K562 (cell line): ENCODE data around the gene GRIK3. TPM values are rescaled to one million over a fixed set of nuclear protein-coding genes. Genes with fewer than 3 reads are reported as not detected.

Experiments
- ATAC-seq: fragments of 200-7000 bp; cut with Tn5 transposase; 3 replicates; pipeline ENCODE4 v1.9.1; 2020; ENCODE audit warnings: moderate library complexity
- BruUV-seq: library from RNA; stranded (reverse); fragments of 400-500 nt; replicated peaks from 2 replicates; lab custom pipeline; 2021; lab: Mats Ljungman, UMichigan
- CTCF ChIA-PET: fragments of 300-600 bp; formaldehyde crosslinking; extraction: SDS; loops from one replicate; lab custom pipeline; 2021; ENCODE audit warnings: low intra/inter-chr PET ratio; lab: Yijun Ruan, JAX
- POLR2A ChIA-PET: fragments of 300-600, 350-650 bp; sonication (Branson Sonifier 250); formaldehyde crosslinking; extraction: SDS; loops from one replicate; lab custom pipeline; 2021; ENCODE audit warnings: antibody characterized with exemption, inconsistent platforms; lab: Yijun Ruan, JAX
- DNase-seq, 4 experiments: peaks; one replicate each; pipeline versions ENCODE4 v3.0.0 to v3.0.0-alpha.2; 2011 to 2018; ENCODE audit warnings: low spot score in 3 of 4, mixed read lengths in 3 of 4; ENCODE audit errors: extremely low read depth in 1 of 4
- FAIRE-seq: peaks from 2 replicates; lab custom pipeline; 2011; peaks lifted over from hg19 to GRCh38; lab: Jason Lieb, UNC
- H2AFZ ChIP-seq: 2 replicates; pipeline ENCODE4 v1.6.0; 2011; ENCODE audit warnings: low read depth, low read length, control low read depth, inconsistent platforms
- H3K27ac ChIP-seq: fragments of 200-600 bp; 3 replicates; pipeline ENCODE4 v1.8.0; 2011; ENCODE audit warnings: low read depth, mild to moderate bottlenecking, control low read depth, inconsistent platforms, low read length, moderate library complexity, mixed read lengths; ENCODE audit errors: extremely low read depth
- H3K27me3 ChIP-seq, 2 experiments: fragments of 300-600 bp in 1 of 2; 2 replicates in 1 of 2; 3 replicates in 1 of 2; pipeline versions ENCODE4 v1.6.0 to v1.8.0; 2011; ENCODE audit warnings: inconsistent platforms in 2 of 2, low read length in 2 of 2, mild to moderate bottlenecking in 1 of 2, mixed read lengths in 1 of 2, moderate library complexity in 1 of 2; ENCODE audit not compliant: control insufficient read depth in 2 of 2, insufficient read depth in 2 of 2
- H3K36me3 ChIP-seq: fragments of 300-600 bp; 3 replicates; pipeline ENCODE4 v1.8.0; 2011; ENCODE audit warnings: mild to moderate bottlenecking, low read length, inconsistent platforms; ENCODE audit not compliant: control insufficient read depth, insufficient read depth
- H3K4me1 ChIP-seq, 2 experiments: fragments of 200-600 bp in 1 of 2; replicated peaks in 1 of 2; 2 replicates in 1 of 2; 3 replicates in 1 of 2; pipeline versions ENCODE4 v1.5.1 to v1.8.0; 2011; ENCODE audit warnings: inconsistent platforms in 2 of 2, low read length in 2 of 2, mild to moderate bottlenecking in 1 of 2, mixed read lengths in 1 of 2, moderate library complexity in 1 of 2; ENCODE audit not compliant: control insufficient read depth in 2 of 2, insufficient read depth in 2 of 2
- H3K4me2 ChIP-seq: 2 replicates; pipeline ENCODE4 v1.6.1; 2011; ENCODE audit warnings: low read length, control low read depth, inconsistent platforms, mixed read lengths; ENCODE audit not compliant: insufficient read depth
- H3K4me3 ChIP-seq: fragments of 200-600 bp; sonication (generic), shearing (Covaris generic); 2 replicates; pipeline ENCODE4 v1.5.1; 2016; ENCODE audit warnings: control low read depth, inconsistent platforms
- H3K79me2 ChIP-seq: fragments of 200-600 bp; 3 replicates; pipeline ENCODE4 v1.8.0; 2011; ENCODE audit warnings: low read length, inconsistent platforms; ENCODE audit not compliant: control insufficient read depth, insufficient read depth
- H3K9ac ChIP-seq, 2 experiments: 2 replicates each; pipeline versions ENCODE4 v1.6.0 to v1.6.1; 2011; ENCODE audit warnings: low read depth in 2 of 2, low read length in 2 of 2, control low read depth in 1 of 2, inconsistent platforms in 1 of 2, mild to moderate bottlenecking in 1 of 2, mixed read lengths in 1 of 2; ENCODE audit not compliant: insufficient read depth in 1 of 2
- H3K9me1 ChIP-seq: one replicate; pipeline ENCODE4 v1.6.0; 2011; ENCODE audit warnings: inconsistent platforms, mild to moderate bottlenecking, low read length, moderate library complexity; ENCODE audit not compliant: control insufficient read depth, insufficient read depth
- H3K9me3 ChIP-seq: replicated peaks from 2 replicates; pipeline ENCODE4 v1.5.1; 2011; ENCODE audit warnings: low read depth, low read length, inconsistent platforms; ENCODE audit not compliant: control insufficient read depth, insufficient read depth
- H4K20me1 ChIP-seq: replicated peaks from 2 replicates; pipeline ENCODE4 v1.6.1; 2011; ENCODE audit warnings: low read length, inconsistent platforms, mixed read lengths; ENCODE audit not compliant: control insufficient read depth, insufficient read depth
- FOSL1 ChIP-seq: fragments of 200-800 bp; sonication (Bioruptor generic); conservative IDR thresholded peaks from 2 replicates; pipeline ENCODE4 v1.6.1; 2016; ENCODE audit warnings: missing genetic modification characterization, missing compliant biosample characterization
- GMEB1 ChIP-seq: fragments of 250-450 bp; sonication (Bioruptor Pico); IDR thresholded peaks from 2 replicates; pipeline ENCODE4 v1.4.0; 2020; ENCODE audit warnings: mild to moderate bottlenecking
- MAFF ChIP-seq: IDR thresholded peaks from 2 replicates; pipeline ENCODE4 v1.6.1; 2012; ENCODE audit warnings: low read length, improper control_type of control experiment
- USF2 ChIP-seq: sonication (generic); formaldehyde crosslinking; IDR thresholded peaks from 2 replicates; pipeline ENCODE4 v1.5.0; 2020; ENCODE audit warnings: missing genetic modification reagents
- YBX1 ChIP-seq: fragments of 450-650 bp; IDR thresholded peaks from 2 replicates; pipeline ENCODE4 v1.7.1; 2016; ENCODE audit warnings: mild to moderate bottlenecking
- ZNF766 ChIP-seq: fragments of 200-800 bp; sonication (Bioruptor generic); conservative IDR thresholded peaks from 2 replicates; pipeline ENCODE4 v1.6.1; 2016; ENCODE audit warnings: missing genetic modification characterization, missing compliant biosample characterization
- WGBS: fragments of 100-300 bp; shearing (Covaris generic); methylation state at CpG from one replicate; pipeline ENCODE4 v1.1.6; 2016; ENCODE audit warnings: low coverage, mixed read lengths; ENCODE audit not compliant: insufficient coverage; ENCODE audit errors: missing lambda C conversion rate; 5-methylcytosine and 5-hydroxymethylcytosine counted together
- in situ Hi-C: fragments of 300-500 bp; cut with MboI; formaldehyde crosslinking; loops from 4 replicates; pipeline ENCODE4 v1.15.0; 2018; ENCODE audit warnings: inconsistent platforms, mixed read lengths
- intact Hi-C: fragments of 100-400 bp; cut with micrococcal nuclease; formaldehyde crosslinking; loops from 2 replicates; pipeline ENCODE4 v1.14.2; 2022
- polyA plus RNA-seq, 8 experiments: library from polyadenylated mRNA; depleted of rRNA in 4 of 8; stranded (reverse) in 5 of 8; unstranded in 3 of 8; fragments of >200 nt; fragmentation: Nextera tagmentation in 2 of 8; fragmentation: Illumina TruSeq in 1 of 8; extraction: Ambion mirVana in 2 of 8; extraction: Trizol in 1 of 8; gene quantifications; 2 replicates each; pipeline versions ENCODE4 v1.2.1 to v1.2.3, GENCODE V29; 2011 to 2014; ENCODE audit warnings: inconsistent platforms in 1 of 8, missing spikeins in 1 of 8
- total RNA-seq, 7 experiments: library from RNA; depleted of rRNA in 6 of 7; stranded (reverse); fragments of >200 nt in 6 of 7; fragmentation: Illumina TruSeq in 2 of 7; extraction: Trizol in 2 of 7; gene quantifications; 2 replicates each; pipeline versions ENCODE4 v1.2.1 to v1.2.3, GENCODE V29; 2011 to 2021; ENCODE audit warnings: low replicate concordance in 1 of 7

GRIK3 gene
- total and polyA plus RNA-seq, 9 of the 15 experiments (the other 6 are each of a cell fraction or from before 2014, with no cell fraction given), result not detected

GRCh38 chr1:36913484-36914060, 120.7 kb downstream of the GRIK3 start:
- 0% methylated on average over 4 of the region's 4 CpGs for WGBS
- no peaks in the 10 kb centered on the region for H3K9me1 ChIP-seq
- peak in 1 of 4 experiments; percentile 30 for DNase-seq
- H3K4me1 ChIP-seq, result no peaks in the 10 kb centered on the region
- intact Hi-C loops, result no loop called here
- no peak overlapping the region for H3K4me3 ChIP-seq
- TF ChIP-seq ZNF766 (CRISPR knock-in tag) (no peak), MAFF (no peak), GMEB1 (CRISPR knock-in tag) (no peak), FOSL1 (tag) (no peak), USF2 (no peak), YBX1 (no peak)
- TF ChIP-seq, all 486 proteins: peak for 0
- H3K79me2 ChIP-seq, result no peaks in the 10 kb centered on the region
- no peak for FAIRE-seq
- no peak overlapping the region for H3K4me2 ChIP-seq
- CTCF ChIA-PET, result no interaction called here
- in situ Hi-C loops, result no loop called here
- no peak overlapping the region for H2AFZ ChIP-seq
- no peak overlapping the region for H3K9ac ChIP-seq
- no TSS peak for BruUV-seq
- H3K36me3 ChIP-seq, result no peaks in the 10 kb centered on the region
- 0 out of 3 replicates have a peak, but pooled peaks have one; percentile 33 for ATAC-seq
- POLR2A ChIA-PET, result interaction anchor here (1.7 kb wide), 1 partner anchor 25 kb away, joined by 6 read pairs; no protein-coding TSS in a partner anchor
- H4K20me1 ChIP-seq, result no peaks in the 10 kb centered on the region; the same call in none of the 2 replicates
- H3K27ac ChIP-seq, result no peak overlapping the region
- H3K27me3 ChIP-seq, result peaks cover 0 to 13% of the 10 kb centered on the region in 2 experiments; a peak in 2 of 5 replicates
- H3K9me3 ChIP-seq, result no peaks in the 10 kb centered on the region
